Measurements from ENCODE around the gene HOATZ.

Gene HOATZ

DNA sequence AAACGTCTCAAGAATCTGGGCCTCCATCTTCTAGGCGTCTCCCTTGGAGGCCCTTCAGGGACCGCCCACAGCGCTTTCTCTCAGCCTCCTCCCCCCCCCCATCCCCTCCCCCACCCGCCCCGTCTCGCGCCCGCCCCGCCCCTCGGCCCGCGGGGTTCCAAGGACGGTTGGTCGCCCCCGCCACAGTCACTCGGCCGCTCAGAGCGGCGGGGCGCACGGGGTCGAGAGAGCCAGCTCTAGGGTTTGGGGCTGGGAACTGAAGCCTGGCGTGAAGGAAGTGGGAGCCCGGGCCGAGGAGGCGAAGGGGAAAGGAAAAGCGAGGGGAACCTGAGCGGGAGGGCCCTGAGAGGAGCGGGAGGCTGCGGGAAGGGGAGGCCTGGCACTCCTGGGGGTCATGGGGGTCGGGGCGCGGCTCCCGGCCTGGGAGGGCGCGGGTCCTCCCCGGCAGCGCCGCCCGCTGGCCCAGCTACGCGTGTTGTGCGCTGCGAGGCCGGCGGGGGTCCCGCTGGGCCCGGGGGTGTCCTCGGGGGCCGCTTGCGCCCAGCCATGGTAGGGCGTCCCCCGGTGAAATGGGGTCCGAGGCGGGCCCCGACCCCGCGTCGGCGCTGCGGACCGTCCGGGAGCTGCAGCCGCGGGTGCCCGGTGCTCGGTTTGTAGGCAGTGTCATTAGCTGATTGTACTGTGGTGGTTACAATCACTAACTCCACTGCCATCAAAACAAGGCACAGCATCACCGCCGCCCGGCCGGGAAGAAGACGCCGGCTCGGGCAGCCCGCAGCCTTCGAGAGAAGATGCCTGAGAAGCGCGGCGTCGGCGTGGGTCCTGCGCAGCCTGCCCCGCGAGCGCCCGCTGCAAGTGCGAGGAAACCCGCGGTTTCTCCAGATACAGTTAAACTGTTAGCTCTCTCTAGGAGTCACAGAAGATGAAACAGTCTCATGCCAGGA is 2.0 kb upstream of the HOATZ start, which contains the start of gene BTG4:
Gene BTG4, minus strand, starts transcription at position 91 of the 944 bp plus-strand sequence. CDS start 13,610 bp downstream, outside the sequence.
- intact Hi-C loops (cut with DNase I; ENCODE audit: low total_unique reads), result no loop called here
- peaks cover 0 to 21% (median 18%) of the 10 kb centered on the region in 4 donors for H3K4me1 ChIP-seq
- TF ChIP-seq, protein P1, sequence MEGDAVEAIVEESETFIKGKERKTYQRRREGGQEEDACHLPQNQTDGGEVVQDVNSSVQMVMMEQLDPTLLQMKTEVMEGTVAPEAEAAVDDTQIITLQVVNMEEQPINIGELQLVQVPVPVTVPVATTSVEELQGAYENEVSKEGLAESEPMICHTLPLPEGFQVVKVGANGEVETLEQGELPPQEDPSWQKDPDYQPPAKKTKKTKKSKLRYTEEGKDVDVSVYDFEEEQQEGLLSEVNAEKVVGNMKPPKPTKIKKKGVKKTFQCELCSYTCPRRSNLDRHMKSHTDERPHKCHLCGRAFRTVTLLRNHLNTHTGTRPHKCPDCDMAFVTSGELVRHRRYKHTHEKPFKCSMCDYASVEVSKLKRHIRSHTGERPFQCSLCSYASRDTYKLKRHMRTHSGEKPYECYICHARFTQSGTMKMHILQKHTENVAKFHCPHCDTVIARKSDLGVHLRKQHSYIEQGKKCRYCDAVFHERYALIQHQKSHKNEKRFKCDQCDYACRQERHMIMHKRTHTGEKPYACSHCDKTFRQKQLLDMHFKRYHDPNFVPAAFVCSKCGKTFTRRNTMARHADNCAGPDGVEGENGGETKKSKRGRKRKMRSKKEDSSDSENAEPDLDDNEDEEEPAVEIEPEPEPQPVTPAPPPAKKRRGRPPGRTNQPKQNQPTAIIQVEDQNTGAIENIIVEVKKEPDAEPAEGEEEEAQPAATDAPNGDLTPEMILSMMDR (IDR thresholded peaks at IDR 0.05), result no peak
- DNase-seq, result no peak
- no peaks in the 10 kb centered on the region for H3K9me3 ChIP-seq
- peak within 1 kb of the TSS; percentile 29 to 48 for H3K4me3 ChIP-seq
- no peaks in the 10 kb centered on the region for H3K36me3 ChIP-seq
- peaks cover 0 to 47% of the 10 kb centered on the region in 2 donors for H3K27me3 ChIP-seq
- no peak within 1 kb of the TSS for H3K27ac ChIP-seq

DNA sequence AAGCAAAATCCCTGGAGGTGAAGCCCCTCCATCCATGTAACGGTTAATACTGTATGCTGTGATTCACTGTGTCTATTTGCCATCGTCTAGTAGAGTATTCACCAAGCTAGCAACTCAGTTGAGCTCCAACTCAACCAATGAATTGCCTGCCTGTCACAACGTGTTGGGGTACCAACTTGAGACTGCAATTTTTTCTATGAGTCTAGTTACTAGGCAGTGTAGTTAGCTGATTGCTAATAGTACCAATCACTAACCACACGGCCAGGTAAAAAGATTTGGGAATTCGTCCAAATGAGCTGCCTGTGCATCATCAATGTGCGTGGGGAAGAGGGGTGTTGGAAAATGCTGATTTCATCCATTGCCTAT is 1.4 kb upstream of the HOATZ start:
- DNase-seq, result no peak
- intact Hi-C loops (cut with DNase I; ENCODE audit: low total_unique reads), result no loop called here
- H3K27ac ChIP-seq, result no peak overlapping the region
- H3K4me3 ChIP-seq, result peak overlapping the region in 1 of 2 donors; percentile 48
- TF ChIP-seq, protein P1 (IDR thresholded peaks at IDR 0.05), result no peak
- peaks cover 0 to 21% (median 18%) of the 10 kb centered on the region in 4 donors for H3K4me1 ChIP-seq
- H3K27me3 ChIP-seq, result peaks cover 0 to 46% of the 10 kb centered on the region in 2 donors
- H3K36me3 ChIP-seq, result no peaks in the 10 kb centered on the region
- H3K9me3 ChIP-seq, result no peaks in the 10 kb centered on the region

DNA sequence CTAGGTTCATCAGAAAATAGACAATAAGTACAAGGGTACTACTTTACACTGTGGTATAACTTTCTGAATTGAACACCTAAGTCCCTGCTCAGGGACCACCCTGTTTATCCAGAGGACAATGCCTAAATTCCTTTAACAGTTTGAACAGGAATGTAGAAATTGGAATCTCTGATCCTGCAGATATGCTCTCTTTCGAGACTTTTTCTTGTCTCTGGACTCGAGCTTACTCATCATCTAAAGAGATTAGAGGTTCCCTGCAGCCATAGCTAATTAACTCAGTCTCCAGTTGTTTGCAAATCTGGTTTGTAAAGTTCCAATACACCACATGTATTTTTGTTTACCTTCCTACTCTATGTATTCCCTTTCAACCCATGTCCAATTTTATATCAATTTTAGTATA is 1.0 kb downstream of the HOATZ start:
- Histone ChIP-seq H3K4me1 (peaks cover 0 to 21% (median 18%) of the 10 kb centered on the region in 4 donors), H3K4me3 (no peak overlapping the region), H3K9me3 (no peaks in the 10 kb centered on the region), H3K27me3 (peaks cover 0 to 35% of the 10 kb centered on the region in 2 donors), H3K36me3 (no peaks in the 10 kb centered on the region), H3K27ac (no peak overlapping the region)
- TF ChIP-seq, protein P1 (IDR thresholded peaks at IDR 0.05), result no peak
- intact Hi-C loops (cut with DNase I; ENCODE audit: low total_unique reads), result no loop called here
- no peak for DNase-seq

DNA sequence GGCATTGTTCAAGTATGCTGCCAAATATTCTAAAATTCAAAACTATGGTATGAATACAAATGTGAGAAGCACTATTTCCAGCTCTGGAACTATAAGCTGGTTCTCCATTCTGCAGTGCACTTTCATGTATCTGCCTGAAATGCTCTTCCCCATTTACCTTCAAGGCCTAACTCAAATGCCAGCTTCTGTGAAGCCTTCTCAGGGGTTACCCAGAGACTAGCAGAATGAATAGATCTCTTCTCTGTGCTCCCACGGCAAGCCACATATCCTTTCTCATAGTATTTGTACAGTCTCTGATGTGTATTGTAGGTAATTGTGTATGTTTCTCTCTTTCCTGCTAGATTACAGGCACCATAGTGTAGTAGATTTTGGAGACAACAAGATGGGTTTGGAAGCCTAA is 4.1 kb downstream of the HOATZ start:
- Histone ChIP-seq H3K36me3 (no peaks in the 10 kb centered on the region), H3K4me3 (no peak overlapping the region), H3K27me3 (peaks cover 0 to 6% of the 10 kb centered on the region in 2 donors), H3K9me3 (no peaks in the 10 kb centered on the region), H3K27ac (no peak overlapping the region), H3K4me1 (peaks cover 0 to 7% (median 6%) of the 10 kb centered on the region in 4 donors)
- intact Hi-C loops (cut with DNase I; ENCODE audit: low total_unique reads), result no loop called here
- DNase-seq, result no peak
- TF ChIP-seq, protein P1 (IDR thresholded peaks at IDR 0.05), result no peak

DNA sequence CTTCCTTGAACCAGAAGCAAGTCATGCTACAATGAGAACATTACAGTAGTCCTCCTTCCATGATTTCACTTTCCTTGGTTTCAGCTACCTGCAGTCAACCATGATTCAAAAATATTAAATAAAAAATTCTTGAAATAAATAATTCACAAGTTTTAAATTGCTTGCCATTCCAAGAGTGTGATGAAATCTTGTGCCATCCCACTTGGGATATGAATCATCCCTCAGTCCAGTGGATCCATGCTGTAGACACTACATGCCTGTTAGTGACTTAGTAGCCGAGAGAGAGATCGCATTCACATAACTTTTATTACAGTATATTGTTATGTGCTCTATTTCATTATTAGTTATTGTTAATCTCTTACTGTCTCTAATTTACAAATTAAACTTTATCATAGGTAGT is 6.0 kb downstream of the HOATZ start:
- intact Hi-C loops (cut with DNase I; ENCODE audit: low total_unique reads), result no loop called here
- no peak overlapping the region for H3K27ac ChIP-seq
- no peak for DNase-seq
- no peaks in the 10 kb centered on the region for H3K4me1 ChIP-seq
- TF ChIP-seq, protein P1 (IDR thresholded peaks at IDR 0.05), result no peak
- no peaks in the 10 kb centered on the region for H3K27me3 ChIP-seq
- H3K4me3 ChIP-seq, result no peak overlapping the region
- H3K9me3 ChIP-seq, result no peaks in the 10 kb centered on the region
- no peaks in the 10 kb centered on the region for H3K36me3 ChIP-seq
